ENCODE results near the gene NSUN5. TPM values are rescaled to one million over a fixed set of nuclear protein-coding genes. Genes with fewer than 3 reads are reported as not detected.
"Not testable (repeated sequence)": the region's sequence is repeated elsewhere in the genome, so short reads cannot be mapped to it uniquely, and the experiment has no call there.

Gene NSUN5
- total RNA-seq, 1 donor from 2014 or later, result 15.9 TPM

DNA sequence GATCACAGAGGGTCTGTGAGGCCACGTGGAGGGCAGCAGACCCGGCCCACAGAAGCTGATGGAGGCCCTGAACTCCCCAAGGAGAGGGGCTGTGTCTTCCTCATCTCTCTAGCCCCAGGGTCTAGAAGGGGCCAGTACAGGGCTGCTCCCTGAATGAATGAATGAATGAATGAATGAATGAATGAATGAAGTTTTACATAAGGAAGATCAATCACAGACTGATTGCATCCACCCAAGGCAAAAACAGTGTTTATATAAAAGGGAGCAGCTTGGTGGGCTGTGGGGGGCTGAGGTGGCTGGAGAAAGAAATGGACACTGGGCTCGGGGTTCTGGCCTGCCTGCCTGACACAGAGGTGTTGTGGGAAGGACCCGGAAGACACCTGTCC lies 4.9 kb upstream of the NSUN5 start:
- peaks cover 8% of the 10 kb centered on the region for H3K4me1 ChIP-seq
- no peak for TF ChIP-seq CTCF (IDR thresholded peaks at IDR 0.05; ENCODE audit: borderline replicate concordance)
- H3K9me3 ChIP-seq (replicated peaks), result no peaks in the 10 kb centered on the region
- intact Hi-C loops (cut with micrococcal nuclease), result no loop called here
- H3K4me3 ChIP-seq, result no peak overlapping the region
- no peak for DNase-seq
- no peak overlapping the region for H3K27ac ChIP-seq (replicated peaks)
- no peaks in the 10 kb centered on the region for H3K27me3 ChIP-seq (ENCODE audit: low read depth)
- no peaks in the 10 kb centered on the region for H3K36me3 ChIP-seq

GRCh38 chr7:73312831-73313520 lies 4.3 kb upstream of the NSUN5 start:
- Histone ChIP-seq H3K9me3 (replicated peaks) (no peaks in the 10 kb centered on the region), H3K4me3 (no peak overlapping the region), H3K27me3 (ENCODE audit: low read depth) (no peaks in the 10 kb centered on the region), H3K36me3 (no peaks in the 10 kb centered on the region), H3K27ac (replicated peaks) (no peak overlapping the region), H3K4me1 (peaks cover 13% of the 10 kb centered on the region)
- intact Hi-C loops (cut with micrococcal nuclease), result no loop called here
- DNase-seq, result no peak
- TF ChIP-seq CTCF (IDR thresholded peaks at IDR 0.05; ENCODE audit: borderline replicate concordance), result no peak

DNA sequence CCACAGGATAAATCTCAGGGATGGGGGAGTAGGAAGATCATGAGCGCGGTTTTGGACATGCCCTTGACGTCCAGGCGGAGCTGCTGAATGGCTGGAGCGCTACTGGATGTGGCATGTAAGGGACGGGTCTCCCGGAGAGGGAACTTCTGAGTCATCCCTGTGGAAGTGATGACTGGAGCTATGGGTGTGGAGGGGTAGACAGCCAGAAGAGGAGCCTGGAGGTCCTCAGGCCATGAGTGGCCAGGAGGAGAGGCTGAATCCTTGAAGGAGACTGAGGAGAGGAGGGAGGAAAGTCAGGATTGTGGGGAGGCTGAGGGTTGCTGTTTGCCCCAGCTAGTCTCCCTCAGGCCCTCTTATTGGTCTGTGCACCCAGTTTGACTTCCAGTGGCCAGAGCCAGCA lies 2.8 kb upstream of the NSUN5 start:
- H3K27ac ChIP-seq (replicated peaks); H3K27me3 ChIP-seq (ENCODE audit: low read depth); DNase-seq; intact Hi-C loops (cut with micrococcal nuclease); H3K9me3 ChIP-seq (replicated peaks); H3K4me3 ChIP-seq; H3K36me3 ChIP-seq: not testable (repeated sequence)
- H3K4me1 ChIP-seq, result peaks cover 18% of the 10 kb centered on the region

DNA sequence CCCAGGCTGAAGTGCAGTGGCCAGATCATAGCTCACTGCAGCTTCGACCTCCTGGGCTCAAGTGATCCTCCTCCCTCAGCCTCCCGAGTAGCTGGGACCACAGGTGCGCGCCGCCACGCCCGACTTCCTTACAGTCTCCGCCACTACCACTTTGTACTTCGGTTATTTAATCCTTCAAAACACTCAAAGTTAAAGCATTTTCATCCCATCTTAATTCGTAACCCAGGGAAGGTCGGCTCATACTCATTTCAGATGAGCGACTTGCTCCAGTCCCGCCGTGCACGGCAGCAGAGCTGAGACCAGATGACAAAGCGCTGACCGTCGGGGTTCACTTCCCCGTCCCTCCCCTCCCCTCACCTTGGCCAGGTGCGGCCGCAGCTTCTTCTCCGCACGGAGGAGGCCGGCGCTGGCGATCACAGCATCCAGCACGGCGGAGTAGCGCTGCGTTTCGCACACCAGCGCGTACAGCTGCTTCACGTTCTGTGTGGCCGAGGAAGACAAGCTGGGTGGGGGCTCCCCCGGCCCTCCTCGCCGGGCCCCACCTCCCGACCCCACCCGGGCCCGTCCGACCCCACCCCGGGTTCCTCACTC lies 457 bp downstream of the NSUN5 start:
- H3K4me3 ChIP-seq, result peak overlapping the region; percentile 84
- DNase-seq, result no peak
- intact Hi-C loops (cut with micrococcal nuclease), result no loop called here
- H3K9me3 ChIP-seq (replicated peaks), result no peaks in the 10 kb centered on the region
- no peaks in the 10 kb centered on the region for H3K27me3 ChIP-seq (ENCODE audit: low read depth)
- peak overlapping the region; percentile 82 for H3K27ac ChIP-seq (replicated peaks)
- peaks cover 18% of the 10 kb centered on the region for H3K4me1 ChIP-seq
- H3K36me3 ChIP-seq, result peaks cover 33% of the 10 kb centered on the region
- no peak for TF ChIP-seq CTCF (IDR thresholded peaks at IDR 0.05; ENCODE audit: borderline replicate concordance)

GRCh38 chr7:73307436-73307835 lies 1.2 kb downstream of the NSUN5 start:
- Histone ChIP-seq H3K4me1 (peaks cover 18% of the 10 kb centered on the region), H3K36me3 (peaks cover 38% of the 10 kb centered on the region), H3K27me3 (ENCODE audit: low read depth) (no peaks in the 10 kb centered on the region), H3K9me3 (replicated peaks) (no peaks in the 10 kb centered on the region), H3K27ac (replicated peaks) (no peak overlapping the region), H3K4me3 (no peak overlapping the region)
- no peak for DNase-seq
- TF ChIP-seq CTCF (IDR thresholded peaks at IDR 0.05; ENCODE audit: borderline replicate concordance), result no peak
- intact Hi-C loops (cut with micrococcal nuclease), result no loop called here

DNA sequence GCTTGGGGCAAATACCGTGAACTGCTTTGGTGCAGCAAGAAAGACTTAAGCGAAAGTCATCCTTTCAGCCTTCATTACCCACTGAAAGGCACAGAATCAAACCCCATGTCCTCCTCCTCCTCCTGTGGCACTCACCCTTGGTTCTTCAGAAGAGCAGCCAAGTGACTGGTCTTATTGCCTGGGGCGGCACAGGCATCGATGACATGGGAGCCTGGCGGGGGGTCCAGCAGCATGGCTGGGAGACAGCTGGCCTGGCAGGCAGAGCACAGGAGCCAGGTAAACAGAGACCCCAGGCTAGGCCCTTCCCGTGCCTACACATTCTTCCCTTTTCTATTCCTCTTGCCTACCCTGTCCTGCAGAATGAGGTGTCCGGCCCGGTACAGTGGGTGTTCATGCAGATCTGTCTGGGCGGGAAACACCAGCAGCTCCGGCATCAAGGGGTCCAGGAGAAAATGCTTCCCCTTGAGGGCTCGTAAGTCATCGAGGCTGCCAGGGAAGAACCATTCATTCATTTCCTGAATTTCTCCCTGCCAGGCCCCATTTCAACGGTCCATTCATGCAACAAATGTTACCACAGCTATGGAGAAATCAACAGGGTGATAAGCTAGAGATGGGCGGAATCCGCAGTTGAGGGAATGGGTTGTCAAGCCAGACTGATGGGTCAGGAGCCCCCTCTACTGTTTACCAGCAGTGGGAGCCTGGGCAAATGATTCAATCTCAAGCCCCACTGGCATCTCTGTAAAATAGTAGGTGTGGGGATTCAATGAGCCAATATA lies 3.8 kb downstream of the NSUN5 start:
- H3K9me3 ChIP-seq (replicated peaks); DNase-seq; intact Hi-C loops (cut with micrococcal nuclease); H3K4me3 ChIP-seq; H3K27me3 ChIP-seq (ENCODE audit: low read depth); H3K27ac ChIP-seq (replicated peaks): not testable (repeated sequence)
- H3K4me1 ChIP-seq, result peaks cover 18% of the 10 kb centered on the region
- H3K36me3 ChIP-seq, result peaks cover 38% of the 10 kb centered on the region

All from left ventricle myocardium inferior (tissue), 1 donor.